ENCODE results near the gene PCDHGB1. TPM values are rescaled to one million over a fixed set of nuclear protein-coding genes. Genes with fewer than 3 reads are reported as not detected.
"Not testable (repeated sequence)": the region's sequence is repeated elsewhere in the genome, so short reads cannot be mapped to it uniquely, and the experiment has no call there.

The PCDHGB1 gene
- total and polyA plus RNA-seq, 2 donors (not counting 3 experiments of a cell fraction or from before 2014, with no cell fraction given) = 0.39 to 0.62 TPM

DNA sequence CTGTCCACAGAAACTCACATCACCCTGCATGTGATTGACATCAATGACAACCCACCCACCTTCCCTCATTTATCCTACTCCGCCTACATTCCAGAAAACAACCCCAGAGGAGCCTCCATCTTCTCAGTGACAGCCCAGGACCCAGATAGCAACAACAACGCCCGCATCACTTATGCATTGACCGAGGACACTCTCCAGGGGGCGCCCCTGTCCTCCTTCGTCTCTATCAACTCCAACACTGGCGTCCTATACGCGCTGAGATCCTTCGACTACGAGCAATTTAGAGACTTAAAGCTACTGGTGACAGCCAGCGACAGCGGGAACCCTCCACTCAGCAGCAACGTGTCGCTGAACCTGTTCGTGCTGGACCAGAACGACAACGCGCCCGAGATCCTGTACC, 4.6 kb upstream of the PCDHGB1 start:
- DNase-seq (ENCODE audit: low read depth, low spot score) (no peak), FAIRE-seq (no peak)
- Histone ChIP-seq H3K9ac (replicated peaks; ENCODE audit: extremely low read depth, insufficient read depth, low read length) (no peak overlapping the region), H3K4me1 (ENCODE audit: control insufficient read depth, extremely low read depth, insufficient read depth, low read length) (peaks cover 3% of the 10 kb centered on the region), H3K9me1 (replicated peaks; ENCODE audit: control insufficient read depth, extremely low read depth, insufficient read depth, low read length) (no peaks in the 10 kb centered on the region), H3K36me3 (ENCODE audit: control insufficient read depth in 2 of 2, extremely low read depth in 1 of 2, insufficient read depth in 2 of 2, low read length in 2 of 2) (no peaks in the 10 kb centered on the region), H3K27me3 (ENCODE audit: control insufficient read depth in 2 of 2, insufficient read depth in 2 of 2, low read length in 2 of 2) (peaks cover 10 to 25% of the 10 kb centered on the region in 2 experiments), H3K4me2 (ENCODE audit: insufficient read depth, low read length) (no peak overlapping the region), H3K9me3 (replicated peaks; ENCODE audit: control insufficient read depth, insufficient read depth, low read length) (no peaks in the 10 kb centered on the region), H4K20me1 (replicated peaks; ENCODE audit: control insufficient read depth, extremely low read depth, insufficient read depth, low read length) (no peaks in the 10 kb centered on the region), H3K27ac (ENCODE audit: insufficient read depth, low read depth, low read length) (no peak overlapping the region), H2AFZ (ENCODE audit: low read depth, low read length) (no peak overlapping the region), H3K79me2 (ENCODE audit: control insufficient read depth, insufficient read depth, low read length) (no peaks in the 10 kb centered on the region), H3K4me3 (replicated peaks in 1 of 3; ENCODE audit: insufficient read depth in 1 of 3, low read depth in 1 of 3, low read length in 3 of 3) (no peak overlapping the region)
- intact Hi-C loops (cut with micrococcal nuclease) = no loop called here
- ChIA-PET CTCF (interaction anchor here (1.4 kb wide), 1 partner anchor 15 kb away, joined by 3 read pairs; the partner anchor contains the start of gene PCDHGA1), POLR2A (no interaction called here)
- dilution Hi-C loops (cut with MboI; ENCODE audit: extremely low pct_ligation_motif_present, low sequenced_read_pairs) = no loop called here
- BruUV-seq (replicated peaks) = no TSS peak
- TF ChIP-seq EZH2 (IDR thresholded peaks at IDR 0.05; ENCODE audit: borderline replicate concordance, low read depth, low read length, severe bottlenecking) (no peak), MYC (IDR thresholded peaks at IDR 0.05; ENCODE audit: low read depth, low read length) (no peak), CTCF (IDR thresholded peaks at IDR 0.05; ENCODE audit: extremely low read depth in 1 of 2, insufficient read depth in 1 of 2, low read depth in 1 of 2, low read length in 2 of 2) (no peak), POLR2AphosphoS5 (IDR thresholded peaks at IDR 0.05; ENCODE audit: insufficient read depth, low read depth, low read length) (no peak), FOS (IDR thresholded peaks at IDR 0.05; ENCODE audit: borderline replicate concordance, insufficient read depth, low read length) (no peak), GATA2 (IDR thresholded peaks at IDR 0.05; ENCODE audit: insufficient read depth, insufficient read length, low read depth, low read length) (no peak), JUN (IDR thresholded peaks at IDR 0.05; ENCODE audit: borderline replicate concordance, insufficient read depth, insufficient read length, low read depth) (no peak), POLR2A (IDR thresholded peaks at IDR 0.05; ENCODE audit: low read depth, low read length) (no peak)
- TF ChIP-seq, protein P1, sequence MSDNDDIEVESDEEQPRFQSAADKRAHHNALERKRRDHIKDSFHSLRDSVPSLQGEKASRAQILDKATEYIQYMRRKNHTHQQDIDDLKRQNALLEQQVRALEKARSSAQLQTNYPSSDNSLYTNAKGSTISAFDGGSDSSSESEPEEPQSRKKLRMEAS (IDR thresholded peaks at IDR 0.05; ENCODE audit: insufficient read depth, insufficient read length) = no peak

DNA sequence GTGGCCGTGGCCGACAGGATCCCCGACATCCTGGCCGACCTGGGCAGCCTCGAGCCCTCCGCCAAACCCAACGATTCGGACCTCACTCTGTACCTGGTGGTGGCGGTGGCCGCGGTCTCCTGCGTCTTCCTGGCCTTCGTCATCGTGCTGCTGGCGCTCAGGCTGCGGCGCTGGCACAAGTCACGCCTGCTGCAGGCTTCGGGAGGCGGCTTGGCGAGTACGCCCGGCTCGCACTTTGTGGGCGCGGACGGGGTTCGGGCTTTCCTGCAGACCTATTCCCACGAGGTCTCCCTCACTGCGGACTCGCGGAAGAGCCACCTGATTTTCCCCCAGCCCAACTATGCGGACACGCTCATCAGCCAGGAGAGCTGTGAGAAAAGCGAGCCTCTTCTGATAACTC, 3.9 kb upstream of the PCDHGB1 start:
- H3K79me2 ChIP-seq (ENCODE audit: control insufficient read depth, insufficient read depth, low read length); intact Hi-C loops (cut with micrococcal nuclease); H3K4me2 ChIP-seq (ENCODE audit: insufficient read depth, low read length); dilution Hi-C loops (cut with MboI; ENCODE audit: extremely low pct_ligation_motif_present, low sequenced_read_pairs); POLR2A ChIA-PET; H3K9me1 ChIP-seq (replicated peaks; ENCODE audit: control insufficient read depth, extremely low read depth, insufficient read depth, low read length); H3K4me3 ChIP-seq (replicated peaks in 1 of 3; ENCODE audit: insufficient read depth in 1 of 3, low read depth in 1 of 3, low read length in 3 of 3); BruUV-seq (replicated peaks); FAIRE-seq; H3K9me3 ChIP-seq (replicated peaks; ENCODE audit: control insufficient read depth, insufficient read depth, low read length); H3K9ac ChIP-seq (replicated peaks; ENCODE audit: extremely low read depth, insufficient read depth, low read length); H3K27ac ChIP-seq (ENCODE audit: insufficient read depth, low read depth, low read length); H2AFZ ChIP-seq (ENCODE audit: low read depth, low read length); DNase-seq (ENCODE audit: low read depth, low spot score); H4K20me1 ChIP-seq (replicated peaks; ENCODE audit: control insufficient read depth, extremely low read depth, insufficient read depth, low read length); H3K36me3 ChIP-seq (ENCODE audit: control insufficient read depth in 2 of 2, extremely low read depth in 1 of 2, insufficient read depth in 2 of 2, low read length in 2 of 2); H3K4me1 ChIP-seq (ENCODE audit: control insufficient read depth, extremely low read depth, insufficient read depth, low read length): not testable (repeated sequence)
- peaks cover 17 to 31% of the 10 kb centered on the region in 2 experiments for H3K27me3 ChIP-seq (ENCODE audit: control insufficient read depth in 2 of 2, insufficient read depth in 2 of 2, low read length in 2 of 2)
- CTCF ChIA-PET = interaction anchor here (1.0 to 1.4 kb wide), 4 partner anchors 15 to 218 kb away, joined by 3 to 4 read pairs (median 3); partner anchors contain the start of genes PCDHGA1 and PCDHGB3

All from endothelial cell of umbilical vein (primary cell).